HEK293T (cell line): ENCODE measurements around the gene RSAD2.

ENCODE experiments used
- ARNT ChIP-seq: fragments of 450-650 bp; IDR thresholded peaks from 2 replicates; pipeline ENCODE4 v1.6.1; 2017; ENCODE audit warnings: mild to moderate bottlenecking
- BHLHE40 ChIP-seq: fragments of 450-650 bp; IDR thresholded peaks from 2 replicates; pipeline ENCODE4 v1.6.1; 2016; ENCODE audit warnings: mild to moderate bottlenecking, moderate library complexity, borderline replicate concordance
- CTBP1 ChIP-seq: fragments of 450-650 bp; IDR thresholded peaks from 2 replicates; pipeline ENCODE4 v1.6.1; 2016; ENCODE audit warnings: borderline replicate concordance
- ELF4 ChIP-seq: fragments of 450-650 bp; IDR thresholded peaks from 2 replicates; pipeline ENCODE4 v1.6.1; 2017; ENCODE audit warnings: antibody characterized with exemption
- FOXA1 ChIP-seq: fragments of 450-650 bp; IDR thresholded peaks from 2 replicates; pipeline ENCODE4 v1.6.1; 2016; ENCODE audit warnings: mild to moderate bottlenecking
- FOXK2 ChIP-seq: fragments of 450-650 bp; IDR thresholded peaks from 2 replicates; pipeline ENCODE4 v1.6.1; 2016; ENCODE audit warnings: mild to moderate bottlenecking
- FOXM1 ChIP-seq: fragments of 450-650 bp; IDR thresholded peaks from 2 replicates; pipeline ENCODE4 v1.6.1; 2017; ENCODE audit warnings: mild to moderate bottlenecking, borderline replicate concordance
- HDGF ChIP-seq: fragments of 450-650 bp; IDR thresholded peaks from 2 replicates; pipeline ENCODE4 v1.6.1; 2017; ENCODE audit warnings: antibody characterized with exemption, borderline replicate concordance
- L3MBTL2 ChIP-seq: fragments of 450-650 bp; conservative IDR thresholded peaks from 2 replicates; pipeline ENCODE4 v1.6.1; 2016; ENCODE audit warnings: mild to moderate bottlenecking
- LEF1 ChIP-seq: fragments of 450-650 bp; IDR thresholded peaks from 2 replicates; pipeline ENCODE4 v1.6.1; 2017; ENCODE audit warnings: mild to moderate bottlenecking, borderline replicate concordance
- SP1 ChIP-seq: fragments of 450-650 bp; IDR thresholded peaks from 2 replicates; pipeline ENCODE4 v1.6.1; 2017
- SUZ12 ChIP-seq: fragments of 450-650 bp; IDR thresholded peaks from 2 replicates; pipeline ENCODE4 v1.6.1; 2016; ENCODE audit warnings: mild to moderate bottlenecking
- TARDBP ChIP-seq: fragments of 450-650 bp; IDR thresholded peaks from 2 replicates; pipeline ENCODE4 v1.6.1; 2016
- ZNF384 ChIP-seq: fragments of 450-650 bp; IDR thresholded peaks from 2 replicates; pipeline ENCODE4 v1.6.1; 2016

- TF ChIP-seq FOXK2, result no peak
- no peak for TF ChIP-seq ARNT
- TF ChIP-seq CTBP1, result no peak
- TF ChIP-seq FOXA1, result no peak
- no peak for TF ChIP-seq ELF4
- TF ChIP-seq FOXM1, result no peak
- no peak for TF ChIP-seq HDGF
- TF ChIP-seq LEF1, result no peak
- no peak for TF ChIP-seq SP1
- TF ChIP-seq SUZ12, result no peak
- TF ChIP-seq BHLHE40, result no peak
- TF ChIP-seq L3MBTL2, result no peak
- TF ChIP-seq ZNF384, result no peak
- no peak for TF ChIP-seq TARDBP
Measured at GRCh38 chr2:6831229-6831628, 46.3 kb upstream of the RSAD2 start.
